A673 (cell line): ENCODE measurements around the gene HNMT. TPM values are rescaled to one million over a fixed set of nuclear protein-coding genes. Genes with fewer than 3 reads are reported as not detected.

ENCODE experiments used
- BruUV-seq: library from RNA; stranded (reverse); fragments of 400-500 nt; replicated peaks from 2 replicates; lab custom pipeline; 2021; lab: Mats Ljungman, UMichigan
- CTCF ChIA-PET: fragments of 300-600 bp; sonication (Branson Sonifier 250); formaldehyde crosslinking; loops from one replicate; lab custom pipeline; 2022; ENCODE audit warnings: antibody characterized with exemption; lab: Charles Lee
- POLR2A ChIA-PET: fragments of 300-600 bp; sonication (Branson Sonifier 250); formaldehyde crosslinking; loops from one replicate; lab custom pipeline; 2022; ENCODE audit warnings: antibody characterized with exemption; ENCODE audit not compliant: low non-redundant PET; lab: Charles Lee
- DNase-seq: peaks from one replicate; pipeline ENCODE4 v3.0.0-alpha.2; 2015; ENCODE audit warnings: low spot score
- H3K27ac ChIP-seq: fragments of 200-600 bp; sonication (generic); 2 replicates; pipeline ENCODE4 v1.5.1; 2016; ENCODE audit warnings: mixed run types, low read depth, mild to moderate bottlenecking, mixed read lengths, antibody characterized with exemption, low read length; ENCODE audit not compliant: poor library complexity, severe bottlenecking
- H3K27me3 ChIP-seq: fragments of 200-600 bp; sonication (generic); replicated peaks from 2 replicates; pipeline ENCODE4 v1.6.1; 2017; ENCODE audit warnings: mixed run types, low read depth, mild to moderate bottlenecking, mixed read lengths, antibody characterized with exemption, low read length; ENCODE audit not compliant: insufficient read depth, poor library complexity
- H3K36me3 ChIP-seq: fragments of 200-600 bp; sonication (generic); 2 replicates; pipeline ENCODE4 v1.6.1; 2016; ENCODE audit warnings: mixed run types, mild to moderate bottlenecking, mixed read lengths, antibody characterized with exemption, low read length; ENCODE audit not compliant: insufficient read depth, poor library complexity, severe bottlenecking
- H3K4me1 ChIP-seq: fragments of 200-600 bp; sonication (generic); 2 replicates; pipeline ENCODE4 v1.6.1; 2017; ENCODE audit warnings: mixed run types, mild to moderate bottlenecking, mixed read lengths, antibody characterized with exemption, low read length; ENCODE audit not compliant: insufficient read depth, poor library complexity, severe bottlenecking
- H3K4me3 ChIP-seq: fragments of 200-600 bp; sonication (generic); 2 replicates; pipeline ENCODE4 v1.5.1; 2016; ENCODE audit warnings: low read depth, mixed run types, mild to moderate bottlenecking, mixed read lengths, low read length; ENCODE audit not compliant: poor library complexity, severe bottlenecking
- H3K9me3 ChIP-seq: fragments of 200-600 bp; sonication (generic); 2 replicates; pipeline ENCODE4 v1.6.1; 2016; ENCODE audit warnings: mixed run types, low read depth, mild to moderate bottlenecking, mixed read lengths, antibody characterized with exemption, low read length; ENCODE audit not compliant: poor library complexity, severe bottlenecking
- CTCF ChIP-seq: fragments of 300-800, 200-600 bp; sonication (generic); conservative IDR thresholded peaks from 2 replicates; pipeline ENCODE4 v1.5.1; 2017; ENCODE audit warnings: low read depth, mild to moderate bottlenecking, antibody characterized with exemption, low read length, moderate library complexity, mixed read lengths
- EZH2 ChIP-seq: fragments of 200-600 bp; sonication (generic); IDR thresholded peaks from 2 replicates; pipeline ENCODE4 v1.6.1; 2017; ENCODE audit warnings: borderline replicate concordance, low read depth, mild to moderate bottlenecking, mixed read lengths, antibody characterized with exemption, low read length; ENCODE audit not compliant: poor library complexity, severe bottlenecking
- intact Hi-C: fragments of 100-400 bp; cut with micrococcal nuclease; formaldehyde crosslinking; loops from one replicate; pipeline ENCODE4 v1.10.0; 2022; ENCODE audit not compliant: unreplicated experiment
- total RNA-seq: library from RNA; stranded (reverse); gene quantifications from 2 replicates; pipeline ENCODE4 v1.2.3, GENCODE V29; 2021

HNMT gene
- total RNA-seq, 1 experiment from 2014 or later: 0.82 TPM

DNA sequence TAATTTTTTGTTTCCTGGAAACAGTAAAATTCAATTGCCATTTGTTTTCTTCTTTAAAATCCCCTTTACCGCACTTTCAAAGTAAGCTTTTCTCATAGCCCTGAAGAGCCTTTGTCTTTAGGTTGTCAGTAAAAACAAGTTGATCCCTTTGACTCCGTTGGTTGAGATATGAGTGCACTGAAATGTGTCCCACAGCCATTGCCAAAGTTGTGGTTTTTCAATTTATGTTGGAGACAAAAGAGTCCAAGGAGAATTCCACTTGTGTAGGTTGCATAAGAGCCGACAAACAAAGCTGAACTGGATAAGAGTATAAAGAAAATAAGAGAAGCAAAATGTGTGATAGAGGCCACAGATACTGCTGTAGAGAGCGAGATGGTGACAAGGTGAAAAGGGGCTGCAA is 26.1 kb upstream of the HNMT start:
- ChIA-PET POLR2A (no interaction called here), CTCF (no interaction called here)
- BruUV-seq: no TSS peak

GRCh38 chr2:137939026-137939425 is 25.2 kb upstream of the HNMT start:
- ChIA-PET CTCF (no interaction called here), POLR2A (no interaction called here)
- Histone ChIP-seq H3K36me3 (no peaks in the 10 kb centered on the region), H3K27ac (no peak overlapping the region), H3K27me3 (no peaks in the 10 kb centered on the region), H3K4me1 (no peaks in the 10 kb centered on the region), H3K4me3 (no peak overlapping the region), H3K9me3 (no peaks in the 10 kb centered on the region)
- TF ChIP-seq CTCF (no peak), EZH2 (no peak)
- DNase-seq: no peak
- intact Hi-C loops: no loop called here
- no TSS peak for BruUV-seq

More for the DNA sequence above, 26.1 kb upstream of the HNMT start:
- intact Hi-C loops: no loop called here
- Histone ChIP-seq H3K27ac (no peak overlapping the region), H3K9me3 (no peaks in the 10 kb centered on the region), H3K36me3 (no peaks in the 10 kb centered on the region), H3K4me3 (no peak overlapping the region), H3K27me3 (no peaks in the 10 kb centered on the region), H3K4me1 (no peaks in the 10 kb centered on the region)
- TF ChIP-seq EZH2: no peak
- TF ChIP-seq CTCF: no peak
- no peak for DNase-seq

DNA sequence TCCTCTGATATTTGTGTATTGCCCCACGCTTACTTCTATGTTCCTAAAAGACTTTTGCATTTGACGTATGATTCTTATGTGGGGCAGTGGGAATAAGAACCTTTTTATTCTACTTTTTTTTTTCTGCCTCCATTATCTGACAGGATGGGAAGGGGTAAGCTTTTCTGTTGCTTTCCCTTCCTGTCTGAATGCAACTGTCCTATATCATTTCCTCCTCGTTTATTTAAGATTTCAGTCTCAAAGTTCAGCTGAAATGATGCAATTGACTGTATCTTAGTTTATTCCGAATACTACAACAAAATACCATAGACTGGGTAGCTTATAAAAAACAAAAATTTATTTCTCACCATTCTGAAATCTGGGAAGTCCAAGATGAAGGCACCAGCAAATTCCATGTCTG is 24.1 kb upstream of the HNMT start:
- CTCF ChIA-PET: no interaction called here

More for the DNA sequence above, 24.1 kb upstream of the HNMT start:
- POLR2A ChIA-PET: no interaction called here
- H3K27me3 ChIP-seq: no peaks in the 10 kb centered on the region
- no peaks in the 10 kb centered on the region for H3K4me1 ChIP-seq
- intact Hi-C loops: loop anchor here (10.0 kb wide), 1 partner anchor 845 kb away; the partner anchor contains the start of gene NXPH2
- no peak overlapping the region for H3K27ac ChIP-seq
- no peaks in the 10 kb centered on the region for H3K9me3 ChIP-seq
- no TSS peak for BruUV-seq
- TF ChIP-seq EZH2 (no peak), CTCF (no peak)
- no peak overlapping the region for H3K4me3 ChIP-seq
- DNase-seq: no peak
- H3K36me3 ChIP-seq: no peaks in the 10 kb centered on the region
